Ishikawa (cell line): ENCODE measurements around the gene STK39.

Experiments used
- CEBPB ChIP-seq: IDR thresholded peaks from 2 replicates; pipeline ENCODE4 v1.6.1; 2012
- EGR1 ChIP-seq: IDR thresholded peaks from 2 replicates; pipeline ENCODE4 v1.6.1; 2012
- EP300 ChIP-seq: IDR thresholded peaks from 2 replicates; pipeline ENCODE4 v1.6.1; 2012; ENCODE audit warnings: borderline replicate concordance
- RAD21 ChIP-seq: IDR thresholded peaks from 2 replicates; pipeline ENCODE4 v1.6.1; 2012; ENCODE audit warnings: low read depth
- TEAD4 ChIP-seq: IDR thresholded peaks from 2 replicates; pipeline ENCODE4 v1.6.1; 2012
- YY1 ChIP-seq: IDR thresholded peaks from 2 replicates; pipeline ENCODE4 v1.6.1; 2012; ENCODE audit warnings: low read depth
- TF ChIP-seq, protein P1 (sequence below): IDR thresholded peaks from 2 replicates; pipeline ENCODE4 v1.6.1; 2012; ENCODE audit warnings: low read depth, mild to moderate bottlenecking

DNA sequence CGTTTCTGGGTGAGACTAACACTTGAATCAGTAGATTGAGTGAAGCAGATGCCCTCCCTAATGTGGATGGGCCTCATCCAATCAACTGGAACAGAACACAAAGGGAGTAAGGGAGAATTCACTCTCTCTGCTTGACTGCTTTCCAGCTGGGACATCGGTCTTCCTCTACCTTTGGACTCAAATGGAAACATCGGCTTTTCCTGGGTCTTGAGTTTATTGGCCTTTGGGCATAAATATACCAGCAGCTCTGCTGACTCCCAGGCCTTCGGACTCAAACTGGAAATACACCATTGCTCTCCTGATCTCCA, 311.6 kb downstream of the STK39 start:
- TF ChIP-seq CEBPB (no peak), EGR1 (no peak), EP300 (no peak), RAD21 (no peak), YY1 (no peak), TEAD4 (no peak)
- TF ChIP-seq, protein P1, sequence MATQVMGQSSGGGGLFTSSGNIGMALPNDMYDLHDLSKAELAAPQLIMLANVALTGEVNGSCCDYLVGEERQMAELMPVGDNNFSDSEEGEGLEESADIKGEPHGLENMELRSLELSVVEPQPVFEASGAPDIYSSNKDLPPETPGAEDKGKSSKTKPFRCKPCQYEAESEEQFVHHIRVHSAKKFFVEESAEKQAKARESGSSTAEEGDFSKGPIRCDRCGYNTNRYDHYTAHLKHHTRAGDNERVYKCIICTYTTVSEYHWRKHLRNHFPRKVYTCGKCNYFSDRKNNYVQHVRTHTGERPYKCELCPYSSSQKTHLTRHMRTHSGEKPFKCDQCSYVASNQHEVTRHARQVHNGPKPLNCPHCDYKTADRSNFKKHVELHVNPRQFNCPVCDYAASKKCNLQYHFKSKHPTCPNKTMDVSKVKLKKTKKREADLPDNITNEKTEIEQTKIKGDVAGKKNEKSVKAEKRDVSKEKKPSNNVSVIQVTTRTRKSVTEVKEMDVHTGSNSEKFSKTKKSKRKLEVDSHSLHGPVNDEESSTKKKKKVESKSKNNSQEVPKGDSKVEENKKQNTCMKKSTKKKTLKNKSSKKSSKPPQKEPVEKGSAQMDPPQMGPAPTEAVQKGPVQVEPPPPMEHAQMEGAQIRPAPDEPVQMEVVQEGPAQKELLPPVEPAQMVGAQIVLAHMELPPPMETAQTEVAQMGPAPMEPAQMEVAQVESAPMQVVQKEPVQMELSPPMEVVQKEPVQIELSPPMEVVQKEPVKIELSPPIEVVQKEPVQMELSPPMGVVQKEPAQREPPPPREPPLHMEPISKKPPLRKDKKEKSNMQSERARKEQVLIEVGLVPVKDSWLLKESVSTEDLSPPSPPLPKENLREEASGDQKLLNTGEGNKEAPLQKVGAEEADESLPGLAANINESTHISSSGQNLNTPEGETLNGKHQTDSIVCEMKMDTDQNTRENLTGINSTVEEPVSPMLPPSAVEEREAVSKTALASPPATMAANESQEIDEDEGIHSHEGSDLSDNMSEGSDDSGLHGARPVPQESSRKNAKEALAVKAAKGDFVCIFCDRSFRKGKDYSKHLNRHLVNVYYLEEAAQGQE: no peak
